Activated CD8-positive, alpha-beta T cell treated with anti-CD3 and anti-CD28 coated beads, Interleukin-2, amount 10 ng/mL, durations not matched to agents 7 days and 5 days (primary cell): Measurements from ENCODE around the gene NFIA. TPM values are rescaled to one million over a fixed set of nuclear protein-coding genes. Genes with fewer than 3 reads are reported as not detected.
A peak's percentile ranks its signal among the peaks of the same experiment; 100 is the strongest.
"Not testable (repeated sequence)": the region's sequence is repeated elsewhere in the genome, so short reads cannot be mapped to it uniquely, and the experiment has no call there.

Experiments
- ATAC-seq: fragments of 150-1000 bp; cut with Tn5 transposase; one replicate; pipeline ENCODE4 v1.10.0; 2021; ENCODE audit warnings: moderate library complexity
- CTCF ChIA-PET: fragments of 350-600 bp; sonication (Branson Sonifier 250); formaldehyde crosslinking; loops from one replicate; lab custom pipeline; 2021; ENCODE audit warnings: antibody characterized with exemption; lab: Charles Lee
- POLR2A ChIA-PET: fragments of 350-600 bp; sonication (Branson Sonifier 250); formaldehyde crosslinking; loops from one replicate; lab custom pipeline; 2021; ENCODE audit warnings: antibody characterized with exemption; lab: Charles Lee
- DNase-seq: peaks from one replicate; pipeline ENCODE4 v3.0.0-alpha.2; 2020
- H3K27ac Mint-ChIP-seq: one replicate; pipeline ENCODE4 v1.8.0; 2021; ENCODE audit warnings: mild to moderate bottlenecking, mixed read lengths
- H3K27me3 Mint-ChIP-seq: one replicate; pipeline ENCODE4 v1.8.0; 2021; ENCODE audit warnings: low read depth, mixed read lengths
- H3K36me3 Mint-ChIP-seq: one replicate; pipeline ENCODE4 v1.8.0; 2021; ENCODE audit warnings: low read depth, mixed read lengths
- H3K4me1 Mint-ChIP-seq: one replicate; pipeline ENCODE4 v1.8.0; 2021; ENCODE audit warnings: low read depth, mixed read lengths
- H3K4me3 Mint-ChIP-seq: one replicate; pipeline ENCODE4 v1.8.0; 2021; ENCODE audit warnings: mild to moderate bottlenecking, mixed read lengths
- H3K9me3 Mint-ChIP-seq: one replicate; pipeline ENCODE4 v1.8.0; 2022; ENCODE audit warnings: mixed read lengths; ENCODE audit not compliant: insufficient read depth
- total RNA-seq, 2 experiments: library from RNA; stranded (reverse); gene quantifications; one replicate each; pipeline ENCODE4 v1.2.3, GENCODE V29; 2021

The NFIA gene
- total RNA-seq, 2 experiments from 2014 or later, result 0.66 to 0.78 TPM

- DNase-seq (no peak), ATAC-seq (no peak)
- Mint-ChIP-seq H3K27me3 (peaks cover 56% of the 10 kb centered on the region), H3K27ac (no peak overlapping the region), H3K4me1 (peaks cover 37% of the 10 kb centered on the region), H3K9me3 (no peaks in the 10 kb centered on the region), H3K36me3 (no peaks in the 10 kb centered on the region), H3K4me3 (peak overlapping the region; percentile 68)
- ChIA-PET CTCF (interaction anchor here (1.1 to 2.4 kb wide), 3 partner anchors 11 to 204 kb away, joined by 3 to 12 read pairs (median 3); no protein-coding TSS in a partner anchor), POLR2A (interaction anchor here (0.9 kb wide), 1 partner anchor 24 kb away, joined by 3 read pairs; no protein-coding TSS in a partner anchor)
Observed at GRCh38 chr1:61052395-61053225, 29.8 kb upstream of the NFIA start.

GRCh38 chr1:61053226-61053711, 29.1 kb upstream of the NFIA start:
- H3K4me1 Mint-ChIP-seq, result peaks cover 41% of the 10 kb centered on the region
- POLR2A ChIA-PET, result no interaction called here
- H3K9me3 Mint-ChIP-seq, result no peaks in the 10 kb centered on the region
- no peak for ATAC-seq
- no peaks in the 10 kb centered on the region for H3K36me3 Mint-ChIP-seq
- CTCF ChIA-PET, result interaction anchor here (1.1 to 1.4 kb wide), 2 partner anchors 10 to 96 kb away, joined by 3 to 4 read pairs; no protein-coding TSS in a partner anchor
- H3K4me3 Mint-ChIP-seq, result peak overlapping the region; percentile 68
- DNase-seq, result no peak
- H3K27ac Mint-ChIP-seq, result no peak overlapping the region
- peaks cover 61% of the 10 kb centered on the region for H3K27me3 Mint-ChIP-seq

- Mint-ChIP-seq H3K9me3 (no peaks in the 10 kb centered on the region), H3K4me3 (peak overlapping the region; percentile 68), H3K27ac (no peak overlapping the region), H3K27me3 (peaks cover 68% of the 10 kb centered on the region), H3K4me1 (peaks cover 41% of the 10 kb centered on the region), H3K36me3 (no peaks in the 10 kb centered on the region)
- POLR2A ChIA-PET, result no interaction called here
- peak; percentile 12 for ATAC-seq
- CTCF ChIA-PET, result interaction anchor here (1.0 to 1.4 kb wide), 3 partner anchors 11 to 95 kb away, joined by 3 to 4 read pairs (median 3); no protein-coding TSS in a partner anchor
- peak; percentile 26 for DNase-seq
Observed at GRCh38 chr1:61053712-61054600, 28.4 kb upstream of the NFIA start.

DNA sequence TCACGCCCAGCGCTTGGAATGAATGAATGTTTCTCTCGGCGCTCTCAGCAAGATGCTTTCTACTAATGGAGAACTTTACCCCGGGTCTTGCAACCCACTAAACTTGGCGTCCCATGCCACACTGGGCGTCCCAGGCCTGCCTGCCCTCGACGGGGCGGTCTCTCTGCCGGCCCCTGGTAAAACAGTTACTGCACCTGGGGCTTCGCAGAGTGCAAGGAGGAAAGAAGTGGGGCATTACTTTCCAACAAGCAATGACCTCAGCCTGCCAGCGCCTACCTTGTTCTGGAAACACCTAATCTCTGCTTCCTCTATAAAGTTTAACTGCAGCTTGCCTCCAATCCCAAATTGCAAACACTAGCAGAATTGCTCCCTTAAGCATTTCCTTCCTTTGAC, 27.8 kb upstream of the NFIA start:
- no peak overlapping the region for H3K27ac Mint-ChIP-seq
- no peaks in the 10 kb centered on the region for H3K36me3 Mint-ChIP-seq
- ChIA-PET POLR2A (no interaction called here), CTCF (interaction anchor here (1.0 to 1.6 kb wide), 2 partner anchors 12 to 13 kb away, joined by 3 to 4 read pairs (median 4); no protein-coding TSS in a partner anchor)
- ATAC-seq (no peak), DNase-seq (no peak)
- peaks cover 69% of the 10 kb centered on the region for H3K27me3 Mint-ChIP-seq
- no peaks in the 10 kb centered on the region for H3K9me3 Mint-ChIP-seq
- peaks cover 39% of the 10 kb centered on the region for H3K4me1 Mint-ChIP-seq
- H3K4me3 Mint-ChIP-seq, result peak overlapping the region; percentile 5

GRCh38 chr1:61055110-61055614, 27.2 kb upstream of the NFIA start:
- no peaks in the 10 kb centered on the region for H3K9me3 Mint-ChIP-seq
- H3K27ac Mint-ChIP-seq, result no peak overlapping the region
- no peaks in the 10 kb centered on the region for H3K36me3 Mint-ChIP-seq
- ChIA-PET CTCF (interaction anchor here (1.6 kb wide), 1 partner anchor 12 kb away, joined by 4 read pairs; no protein-coding TSS in a partner anchor), POLR2A (no interaction called here)
- H3K4me1 Mint-ChIP-seq, result peaks cover 37% of the 10 kb centered on the region
- H3K27me3 Mint-ChIP-seq, result peaks cover 71% of the 10 kb centered on the region
- ATAC-seq, result no peak
- DNase-seq, result no peak
- no peak overlapping the region for H3K4me3 Mint-ChIP-seq

- H3K36me3 Mint-ChIP-seq, result no peaks in the 10 kb centered on the region
- CTCF ChIA-PET, result interaction anchor here (1.0 to 1.6 kb wide), 2 partner anchors 11 to 13 kb away, joined by 3 to 4 read pairs; no protein-coding TSS in a partner anchor
- no peaks in the 10 kb centered on the region for H3K9me3 Mint-ChIP-seq
Observed at GRCh38 chr1:61056196-61056572, 26.2 kb upstream of the NFIA start.

GRCh38 chr1:61056573-61057439, 25.6 kb upstream of the NFIA start:
- H3K27me3 Mint-ChIP-seq, result peaks cover 63% of the 10 kb centered on the region
- peak overlapping the region; percentile 39 for H3K27ac Mint-ChIP-seq
- ChIA-PET CTCF (interaction anchor here (0.9 to 2.3 kb wide), 3 partner anchors 7 to 22 kb away, joined by 3 to 14 read pairs (median 4); no protein-coding TSS in a partner anchor), POLR2A (interaction anchor here (0.6 kb wide), 2 partner anchors 20 to 541 kb away, joined by 3 to 4 read pairs; no protein-coding TSS in a partner anchor)
- ATAC-seq (peak; percentile 45), DNase-seq (no peak)
- peaks cover 33% of the 10 kb centered on the region for H3K4me1 Mint-ChIP-seq
- H3K9me3 Mint-ChIP-seq, result no peaks in the 10 kb centered on the region
- no peaks in the 10 kb centered on the region for H3K36me3 Mint-ChIP-seq
- peak overlapping the region; percentile 75 for H3K4me3 Mint-ChIP-seq

More at GRCh38 chr1:61056196-61056572, 26.2 kb upstream of the NFIA start:
- Mint-ChIP-seq H3K4me1 (peaks cover 36% of the 10 kb centered on the region), H3K27me3 (peaks cover 69% of the 10 kb centered on the region), H3K27ac (no peak overlapping the region), H3K4me3 (peak overlapping the region; percentile 36)
- no peak for ATAC-seq
- DNase-seq, result no peak
- POLR2A ChIA-PET, result no interaction called here

- H3K9me3 Mint-ChIP-seq, result no peaks in the 10 kb centered on the region
- no peaks in the 10 kb centered on the region for H3K36me3 Mint-ChIP-seq
- no peak overlapping the region for H3K27ac Mint-ChIP-seq
- peaks cover 45% of the 10 kb centered on the region for H3K27me3 Mint-ChIP-seq
- peaks cover 16% of the 10 kb centered on the region for H3K4me1 Mint-ChIP-seq
- ChIA-PET CTCF (interaction anchor here (2.3 kb wide), 1 partner anchor 9 kb away, joined by 14 read pairs; no protein-coding TSS in a partner anchor), POLR2A (interaction anchor here (2.0 kb wide), 1 partner anchor 19 kb away, joined by 6 read pairs; no protein-coding TSS in a partner anchor)
- no peak overlapping the region for H3K4me3 Mint-ChIP-seq
- ATAC-seq (no peak), DNase-seq (no peak)
Observed at GRCh38 chr1:61058483-61059245, 23.7 kb upstream of the NFIA start.

- H3K9me3 Mint-ChIP-seq, POLR2A ChIA-PET, ATAC-seq, H3K27ac Mint-ChIP-seq, H3K4me3 Mint-ChIP-seq, H3K36me3 Mint-ChIP-seq, DNase-seq, H3K4me1 Mint-ChIP-seq: not testable (repeated sequence)
- H3K27me3 Mint-ChIP-seq, result peaks cover 28% of the 10 kb centered on the region
- CTCF ChIA-PET, result interaction anchor here (3.8 kb wide), 1 partner anchor 11 kb away, joined by 19 read pairs; no protein-coding TSS in a partner anchor
Observed at GRCh38 chr1:61061601-61062000, 20.8 kb upstream of the NFIA start.

- Mint-ChIP-seq H3K9me3 (no peaks in the 10 kb centered on the region), H3K4me1 (no peaks in the 10 kb centered on the region), H3K27me3 (peaks cover 14% of the 10 kb centered on the region), H3K27ac (no peak overlapping the region), H3K36me3 (no peaks in the 10 kb centered on the region), H3K4me3 (no peak overlapping the region)
- ATAC-seq (no peak), DNase-seq (no peak)
- POLR2A ChIA-PET, result no interaction called here
- CTCF ChIA-PET, result no interaction called here
Observed at GRCh38 chr1:61064673-61065072, 17.7 kb upstream of the NFIA start.
